GM12864 (cell line): ENCODE measurements around the gene C20orf96.

ENCODE experiments used
- DNase-seq: peaks from one replicate; pipeline ENCODE4 v3.0.0-alpha.2; 2011; ENCODE audit warnings: low read depth
- H3K4me3 ChIP-seq: 2 replicates; pipeline ENCODE4 v1.5.1; 2011; ENCODE audit warnings: mild to moderate bottlenecking, low read depth, low read length, control low read depth
- CTCF ChIP-seq: IDR thresholded peaks from 2 replicates; pipeline ENCODE4 v1.5.1; 2011; ENCODE audit warnings: low read depth, mild to moderate bottlenecking, moderate library complexity, low read length, control low read depth, inconsistent platforms; ENCODE audit errors: missing control alignments

The C20orf96 gene

GRCh38 chr20:311609-312008 is 21.1 kb upstream of the C20orf96 start:
- no peak for TF ChIP-seq CTCF
- DNase-seq = no peak
- H3K4me3 ChIP-seq = no peak overlapping the region

GRCh38 chr20:310645-311044 is 20.1 kb upstream of the C20orf96 start:
- TF ChIP-seq CTCF = no peak
- no peak for DNase-seq
- peak overlapping the region; percentile 42; the same call in 1 of the 2 replicates for H3K4me3 ChIP-seq

- peak overlapping the region; percentile 47 for H3K4me3 ChIP-seq
- peak; percentile 85 for DNase-seq
- no peak for TF ChIP-seq CTCF
These were observed 19.5 kb upstream of the C20orf96 start for GRCh38 chr20:309841-310644.

GRCh38 chr20:309306-309840 is 18.8 kb upstream of the C20orf96 start:
- DNase-seq = no peak
- no peak overlapping the region for H3K4me3 ChIP-seq
- TF ChIP-seq CTCF = no peak

- no peak for DNase-seq
- no peak for TF ChIP-seq CTCF
- no peak overlapping the region for H3K4me3 ChIP-seq
These were observed 18.0 kb upstream of the C20orf96 start for GRCh38 chr20:308427-309038.

- DNase-seq = no peak
- H3K4me3 ChIP-seq = no peak overlapping the region
- no peak for TF ChIP-seq CTCF
These were observed 15.2 kb upstream of the C20orf96 start for GRCh38 chr20:305745-306144.
